GM21381 (cell line): ENCODE results near the gene ELMO1.
A peak's percentile ranks its signal among the peaks of the same experiment; 100 is the strongest.

Experiments
- ATAC-seq: cut with Tn5 transposase; IDR thresholded peaks from one replicate; pipeline ENCODE4 v1.9.1; 2021; ENCODE audit warnings: mild to moderate bottlenecking, moderate library complexity; ENCODE audit not compliant: unreplicated experiment

Gene ELMO1

GRCh38 chr7:37074370-37074769 is 374.3 kb downstream of the ELMO1 start:
- ATAC-seq, result no peak

- ATAC-seq, result no peak
Observed at GRCh38 chr7:37071124-37071523, 377.5 kb downstream of the ELMO1 start.

- ATAC-seq, result no peak
Observed at GRCh38 chr7:37070471-37070870, 378.2 kb downstream of the ELMO1 start.

- no peak for ATAC-seq
Observed at GRCh38 chr7:37070031-37070430, 378.6 kb downstream of the ELMO1 start.

GRCh38 chr7:37069336-37069735 is 379.3 kb downstream of the ELMO1 start:
- no peak for ATAC-seq

GRCh38 chr7:37068902-37069301 is 379.8 kb downstream of the ELMO1 start:
- no peak for ATAC-seq

- no peak for ATAC-seq
Observed at GRCh38 chr7:37068038-37068437, 380.6 kb downstream of the ELMO1 start.

- peak; percentile 45 for ATAC-seq
Observed at GRCh38 chr7:37065779-37066271, 382.8 kb downstream of the ELMO1 start.

- no peak for ATAC-seq
Observed at GRCh38 chr7:37062560-37062859, 386.2 kb downstream of the ELMO1 start.

- no peak for ATAC-seq
Observed at GRCh38 chr7:37061849-37062559, 386.7 kb downstream of the ELMO1 start.

- ATAC-seq, result no peak
Observed at GRCh38 chr7:37056234-37056912, 392.3 kb downstream of the ELMO1 start.

- ATAC-seq, result no peak
Observed at GRCh38 chr7:37054624-37055241, 393.9 kb downstream of the ELMO1 start.

GRCh38 chr7:37052705-37053104 is 396.0 kb downstream of the ELMO1 start:
- no peak for ATAC-seq

GRCh38 chr7:37050801-37051200 is 397.9 kb downstream of the ELMO1 start:
- no peak for ATAC-seq

- no peak for ATAC-seq
Observed at GRCh38 chr7:37048674-37049073, 400.0 kb downstream of the ELMO1 start.

- no peak for ATAC-seq
Observed at GRCh38 chr7:37047260-37047659, 401.4 kb downstream of the ELMO1 start.

- ATAC-seq, result no peak
Observed at GRCh38 chr7:37046531-37047079, 402.1 kb downstream of the ELMO1 start.

GRCh38 chr7:37045681-37046179 is 402.9 kb downstream of the ELMO1 start:
- ATAC-seq, result no peak

GRCh38 chr7:37041461-37041860 is 407.2 kb downstream of the ELMO1 start:
- ATAC-seq, result no peak

GRCh38 chr7:37040330-37040729 is 408.3 kb downstream of the ELMO1 start:
- no peak for ATAC-seq

- no peak for ATAC-seq
Observed at GRCh38 chr7:37039131-37039749, 409.4 kb downstream of the ELMO1 start.
